NOMO-1 treated with DMSO at 0.1 percent for 48 hours (cell line): Measurements from ENCODE around the gene PAM.

ENCODE experiments used
- DNase-seq: peaks from one replicate; lab custom pipeline; 2025; ENCODE audit not compliant: unreplicated experiment; lab: John Stamatoyannopoulos, UW

The PAM gene

GRCh38 chr5:102930244-102930643 lies 175.1 kb downstream of the PAM start:
- no peak for DNase-seq

GRCh38 chr5:102931085-102931725 lies 176.1 kb downstream of the PAM start:
- DNase-seq, result no peak

- no peak for DNase-seq
Observed at GRCh38 chr5:102932781-102933180, 177.7 kb downstream of the PAM start.

GRCh38 chr5:102933316-102933715 lies 178.2 kb downstream of the PAM start:
- no peak for DNase-seq

GRCh38 chr5:102933721-102934459 lies 178.8 kb downstream of the PAM start:
- no peak for DNase-seq

- no peak for DNase-seq
Observed at GRCh38 chr5:102937894-102938293, 182.8 kb downstream of the PAM start.

GRCh38 chr5:102941111-102941510 lies 186.0 kb downstream of the PAM start:
- no peak for DNase-seq

- no peak for DNase-seq
Observed at GRCh38 chr5:102946414-102946813, 191.3 kb downstream of the PAM start.

GRCh38 chr5:102946971-102947370 lies 191.9 kb downstream of the PAM start:
- no peak for DNase-seq

- no peak for DNase-seq
Observed at GRCh38 chr5:102955488-102955887, 200.4 kb downstream of the PAM start.

- DNase-seq, result no peak
Observed at GRCh38 chr5:102956599-102956998, 201.5 kb downstream of the PAM start.

GRCh38 chr5:102957141-102957540 lies 202.0 kb downstream of the PAM start:
- DNase-seq, result no peak

- no peak for DNase-seq
Observed at GRCh38 chr5:102958481-102959011, 203.4 kb downstream of the PAM start.

- no peak for DNase-seq
Observed at GRCh38 chr5:102959055-102959454, 203.9 kb downstream of the PAM start.

- no peak for DNase-seq
Observed at GRCh38 chr5:102961671-102962070, 206.6 kb downstream of the PAM start.

- no peak for DNase-seq
Observed at GRCh38 chr5:102965653-102966052, 210.5 kb downstream of the PAM start.

- peak; percentile 6 for DNase-seq
Observed at GRCh38 chr5:102969641-102970040, 214.5 kb downstream of the PAM start.

GRCh38 chr5:102971676-102972293 lies 216.7 kb downstream of the PAM start:
- DNase-seq, result peak; percentile 40

GRCh38 chr5:102974177-102974576 lies 219.1 kb downstream of the PAM start:
- DNase-seq, result no peak

- DNase-seq, result no peak
Observed at GRCh38 chr5:102975045-102975444, 219.9 kb downstream of the PAM start.

- DNase-seq, result no peak
Observed at GRCh38 chr5:102975457-102976182, 220.5 kb downstream of the PAM start.
